Activated T-cell treated with anti-CD3 and anti-CD28 coated beads, Interleukin-2, amount 50 U/mL, for 48 hours (primary cell): ENCODE results near the gene CASK.
"Not testable (repeated sequence)": the region's sequence is repeated elsewhere in the genome, so short reads cannot be mapped to it uniquely, and the experiment has no call there.

Source experiments
- DNase-seq, 2 experiments: peaks; one replicate each; pipeline ENCODE4 v3.0.0-alpha.2; 2020

Gene CASK

GRCh38 chrX:41688156-41688555 lies 235.2 kb downstream of the CASK start:
- no peak for DNase-seq

- DNase-seq: no peak
Observed at GRCh38 chrX:41686788-41687187, 236.6 kb downstream of the CASK start.

GRCh38 chrX:41684940-41685339 lies 238.4 kb downstream of the CASK start:
- no peak for DNase-seq

GRCh38 chrX:41684138-41684537 lies 239.2 kb downstream of the CASK start:
- DNase-seq: no peak

- DNase-seq: no peak
Observed at GRCh38 chrX:41677183-41678060, 245.9 kb downstream of the CASK start.

- not testable (repeated sequence) for DNase-seq
Observed at GRCh38 chrX:41676361-41676760, 247.0 kb downstream of the CASK start.

GRCh38 chrX:41672643-41673042 lies 250.7 kb downstream of the CASK start:
- DNase-seq: no peak

GRCh38 chrX:41671082-41671481 lies 252.3 kb downstream of the CASK start:
- no peak for DNase-seq

- DNase-seq: no peak
Observed at GRCh38 chrX:41670112-41670511, 253.2 kb downstream of the CASK start.

- DNase-seq: no peak
Observed at GRCh38 chrX:41667631-41668030, 255.7 kb downstream of the CASK start.

- no peak for DNase-seq
Observed at GRCh38 chrX:41666251-41666650, 257.1 kb downstream of the CASK start.

- DNase-seq: no peak
Observed at GRCh38 chrX:41665686-41666085, 257.7 kb downstream of the CASK start.

GRCh38 chrX:41664908-41665307 lies 258.4 kb downstream of the CASK start:
- DNase-seq: no peak

GRCh38 chrX:41664375-41664901 lies 258.9 kb downstream of the CASK start:
- peak; percentile 35 to 44 for DNase-seq

GRCh38 chrX:41661366-41662095 lies 261.8 kb downstream of the CASK start:
- DNase-seq: no peak

GRCh38 chrX:41655631-41656030 lies 267.7 kb downstream of the CASK start:
- DNase-seq: no peak

- no peak for DNase-seq
Observed at GRCh38 chrX:41655101-41655500, 268.3 kb downstream of the CASK start.

- no peak for DNase-seq
Observed at GRCh38 chrX:41653125-41653524, 270.2 kb downstream of the CASK start.

- DNase-seq: not testable (repeated sequence)
Observed at GRCh38 chrX:41646201-41646600, 277.2 kb downstream of the CASK start.

- DNase-seq: no peak
Observed at GRCh38 chrX:41634284-41634683, 289.1 kb downstream of the CASK start.

GRCh38 chrX:41630091-41630490 lies 293.3 kb downstream of the CASK start:
- DNase-seq: no peak

GRCh38 chrX:41629539-41629938 lies 293.8 kb downstream of the CASK start:
- no peak for DNase-seq

GRCh38 chrX:41621222-41621723 lies 302.1 kb downstream of the CASK start:
- no peak for DNase-seq

- DNase-seq: no peak
Observed at GRCh38 chrX:41619221-41619620, 304.1 kb downstream of the CASK start.
